HL-60 (cell line): Measurements from ENCODE around the gene GATA1.

Source experiments
- DNase-seq, 2 experiments: peaks; one replicate each; pipeline ENCODE4 v3.0.0-alpha.2; 2010 to 2020; ENCODE audit warnings: low read depth in 1 of 2, low spot score in 1 of 2
- H3K27ac ChIP-seq: fragments of 250-450 bp; sonication (Bioruptor Pico); replicated peaks from 2 replicates; pipeline ENCODE4 v1.5.1; 2020; ENCODE audit warnings: mild to moderate bottlenecking, moderate library complexity
- H3K27me3 ChIP-seq: fragments of 250-450 bp; sonication (Bioruptor Pico); 2 replicates; pipeline ENCODE4 v1.5.1; 2021; ENCODE audit warnings: mild to moderate bottlenecking, moderate library complexity; ENCODE audit not compliant: insufficient read depth, poor library complexity, severe bottlenecking
- H3K4me3 ChIP-seq: replicated peaks from 2 replicates; pipeline ENCODE4 v1.5.1; 2011; ENCODE audit warnings: mild to moderate bottlenecking, control low read depth, low read length; ENCODE audit not compliant: insufficient read depth
- CTCF ChIP-seq: IDR thresholded peaks from one replicate; pipeline ENCODE4 v1.5.1; 2011; ENCODE audit warnings: low read length, control low read depth, inconsistent platforms; ENCODE audit not compliant: insufficient read depth
- GABPA ChIP-seq: IDR thresholded peaks from 2 replicates; pipeline ENCODE4 v1.6.1; 2012; ENCODE audit warnings: low read depth
- POLR2AphosphoS5 ChIP-seq: IDR thresholded peaks from 2 replicates; pipeline ENCODE4 v1.6.1; 2012; ENCODE audit warnings: low read depth
- REST ChIP-seq: IDR thresholded peaks from 2 replicates; pipeline ENCODE4 v1.6.1; 2012; ENCODE audit warnings: low read depth; ENCODE audit not compliant: insufficient replicate concordance
- SPI1 ChIP-seq: IDR thresholded peaks from 2 replicates; pipeline ENCODE4 v1.6.1; 2012; ENCODE audit warnings: low read depth, mild to moderate bottlenecking, borderline replicate concordance

GATA1 gene

DNA sequence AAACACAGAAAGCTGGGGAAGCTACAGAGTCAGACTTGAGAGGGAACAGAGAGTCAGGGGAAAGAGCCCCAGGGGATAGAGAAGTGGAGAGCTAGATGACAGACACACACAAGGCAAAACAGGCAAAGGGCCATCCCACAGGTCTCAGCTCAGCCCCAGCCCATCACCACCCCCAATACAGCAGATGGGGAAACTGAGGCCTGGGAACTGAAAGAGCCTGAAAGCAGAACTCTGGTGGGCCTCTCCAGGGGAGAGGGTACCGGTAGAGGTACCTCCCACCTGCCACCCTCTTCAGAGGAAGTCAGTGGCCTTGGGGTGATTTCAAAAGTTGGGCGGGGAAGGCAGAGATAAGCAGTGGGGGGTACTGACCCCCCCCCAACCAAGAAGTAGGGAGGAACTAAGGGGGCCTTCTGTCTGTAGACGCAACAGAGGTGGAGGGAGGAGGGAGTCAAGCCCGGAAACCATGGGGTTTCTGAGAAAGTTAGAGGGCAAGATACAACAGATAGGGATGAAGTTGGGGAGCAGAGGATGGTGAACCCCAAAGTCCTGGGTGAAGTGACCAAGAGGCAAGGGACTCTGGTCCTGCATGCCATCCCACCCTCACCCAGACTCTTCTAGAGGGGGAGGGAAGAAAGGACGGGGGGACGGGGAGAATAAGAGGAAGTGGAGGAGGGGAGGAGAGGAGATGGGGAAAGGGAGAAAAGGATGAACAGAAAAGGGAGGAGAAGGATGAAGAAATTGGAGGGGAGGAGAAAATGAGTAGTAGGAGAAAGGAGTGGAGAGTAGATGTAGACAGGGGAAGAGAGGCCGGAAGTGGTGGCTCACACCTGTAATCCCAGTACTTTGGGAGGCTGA is 3.2 kb downstream of the GATA1 start:
- Histone ChIP-seq H3K27ac (peak overlapping the region; percentile 64), H3K4me3 (no peak overlapping the region), H3K27me3 (no peaks in the 10 kb centered on the region)
- peak in 1 of 2 experiments; percentile 70 for DNase-seq
- TF ChIP-seq SPI1 = peak; percentile 52; the same call in 1 of the 2 replicates
- TF ChIP-seq CTCF = no peak
- no peak for TF ChIP-seq GABPA
- no peak for TF ChIP-seq REST
- no peak for TF ChIP-seq POLR2AphosphoS5

DNA sequence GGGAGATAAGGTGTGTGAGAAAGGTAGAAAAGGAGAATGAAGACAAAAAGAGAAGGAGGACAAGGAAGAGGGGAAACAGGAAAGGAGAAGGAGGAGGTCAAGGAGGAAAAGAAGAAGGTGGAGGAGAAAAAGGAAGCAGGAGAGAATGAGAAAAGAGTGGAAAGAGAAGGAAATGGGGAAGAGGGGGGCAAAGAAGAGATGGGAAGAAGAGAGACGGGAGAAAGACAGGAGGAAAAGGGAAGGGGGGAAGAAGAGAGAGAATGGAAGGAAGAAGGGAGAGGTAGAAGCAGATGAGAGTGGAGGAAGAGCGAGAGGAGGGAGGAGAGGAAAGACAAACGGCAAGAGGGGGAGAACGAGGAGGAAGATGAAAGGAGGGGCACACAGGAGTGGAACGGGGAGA is 4.1 kb downstream of the GATA1 start:
- TF ChIP-seq SPI1 (no peak), POLR2AphosphoS5 (no peak)
- no peak overlapping the region; the same call in 1 of the 2 replicates for H3K27ac ChIP-seq
- H3K4me3 ChIP-seq = no peak overlapping the region
- DNase-seq = no peak
- no peaks in the 10 kb centered on the region for H3K27me3 ChIP-seq

DNA sequence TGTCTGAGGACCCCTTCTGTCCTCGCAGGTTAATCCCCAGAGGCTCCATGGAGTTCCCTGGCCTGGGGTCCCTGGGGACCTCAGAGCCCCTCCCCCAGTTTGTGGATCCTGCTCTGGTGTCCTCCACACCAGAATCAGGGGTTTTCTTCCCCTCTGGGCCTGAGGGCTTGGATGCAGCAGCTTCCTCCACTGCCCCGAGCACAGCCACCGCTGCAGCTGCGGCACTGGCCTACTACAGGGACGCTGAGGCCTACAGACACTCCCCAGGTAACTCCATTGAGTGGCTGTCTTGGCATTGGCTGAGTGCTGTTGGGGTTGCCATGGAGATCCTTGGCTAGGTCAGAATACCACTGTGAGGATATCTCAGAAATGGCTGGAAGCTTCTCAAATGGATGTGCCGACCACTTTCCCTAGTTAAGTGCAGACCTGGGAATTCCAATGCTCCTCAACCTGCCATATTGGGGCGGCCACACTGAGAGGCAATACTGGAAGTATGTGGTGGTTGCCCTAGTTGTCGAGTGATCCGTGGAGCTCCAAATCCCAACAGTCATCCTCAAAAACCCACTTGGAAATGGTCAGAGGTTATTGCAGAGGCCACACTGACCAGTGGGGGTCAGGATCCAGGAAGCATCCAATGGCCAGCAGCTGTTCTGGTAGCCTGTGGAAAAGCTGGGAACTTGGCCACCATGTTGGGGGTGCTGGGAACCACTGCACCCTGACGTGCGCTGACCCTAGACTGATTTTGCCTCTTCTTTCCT is 4.9 kb downstream of the GATA1 start:
- TF ChIP-seq SPI1 (no peak), REST (no peak), POLR2AphosphoS5 (no peak), GABPA (no peak), CTCF (no peak)
- DNase-seq = no peak
- Histone ChIP-seq H3K27me3 (no peaks in the 10 kb centered on the region), H3K27ac (no peak overlapping the region), H3K4me3 (no peak overlapping the region)

- TF ChIP-seq SPI1 (no peak), POLR2AphosphoS5 (no peak), GABPA (no peak), REST (no peak), CTCF (no peak)
- Histone ChIP-seq H3K27ac (no peak overlapping the region), H3K27me3 (no peaks in the 10 kb centered on the region), H3K4me3 (no peak overlapping the region)
- DNase-seq = no peak
Observed at GRCh38 chrX:48792219-48792618, 5.8 kb downstream of the GATA1 start.
